ENCODE data around the gene ACSS2. TPM values are rescaled to one million over a fixed set of nuclear protein-coding genes. Genes with fewer than 3 reads are reported as not detected.

The ACSS2 gene
- total and polyA plus RNA-seq, 10 of the 15 experiments (the other 5 are each of a cell fraction or from before 2014, with no cell fraction given), result 2.8 to 37.2 (median 24.2) TPM

DNA sequence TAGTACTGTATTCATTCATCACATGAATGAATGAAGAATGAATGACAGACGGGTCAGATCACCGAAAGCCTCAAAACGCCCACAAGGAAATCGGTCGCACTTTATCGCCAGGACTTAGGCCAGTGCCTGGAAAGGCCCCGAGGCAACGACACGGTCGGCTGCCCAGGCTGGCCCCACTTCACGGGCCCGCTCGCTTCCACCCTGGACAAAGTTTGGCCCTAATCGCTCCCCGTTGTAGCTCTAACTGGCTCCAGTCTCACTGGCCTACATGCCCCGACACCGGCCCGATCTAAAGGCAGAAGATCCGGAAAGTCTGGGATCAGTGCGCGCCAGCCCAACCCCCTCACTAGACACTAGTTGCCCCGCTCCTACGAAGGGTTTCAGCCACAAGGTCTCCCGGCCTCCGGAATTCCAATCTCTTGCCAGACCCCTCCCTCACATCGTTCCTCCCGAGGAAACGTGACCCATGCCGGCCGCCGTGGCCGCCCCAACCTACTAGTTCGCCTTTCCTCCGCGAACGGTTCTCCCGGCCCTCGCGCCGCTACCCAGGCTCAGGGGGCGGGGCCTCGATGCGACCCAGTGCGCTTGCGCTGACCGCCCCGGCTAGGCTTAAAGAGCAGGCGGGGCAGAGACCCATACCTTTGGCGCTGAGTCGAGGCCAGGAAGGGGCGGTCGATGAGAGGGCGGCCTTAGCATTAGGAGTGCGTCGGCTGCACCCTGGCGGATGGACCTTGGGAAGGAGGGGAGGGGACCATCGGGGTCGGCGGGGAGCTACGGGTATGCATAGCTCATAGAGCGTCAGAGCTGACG, 79.0 kb downstream of the ACSS2 start, which contains the start of the genes GSS and MYH7B (continued):
- TF ChIP-seq, protein P1, sequence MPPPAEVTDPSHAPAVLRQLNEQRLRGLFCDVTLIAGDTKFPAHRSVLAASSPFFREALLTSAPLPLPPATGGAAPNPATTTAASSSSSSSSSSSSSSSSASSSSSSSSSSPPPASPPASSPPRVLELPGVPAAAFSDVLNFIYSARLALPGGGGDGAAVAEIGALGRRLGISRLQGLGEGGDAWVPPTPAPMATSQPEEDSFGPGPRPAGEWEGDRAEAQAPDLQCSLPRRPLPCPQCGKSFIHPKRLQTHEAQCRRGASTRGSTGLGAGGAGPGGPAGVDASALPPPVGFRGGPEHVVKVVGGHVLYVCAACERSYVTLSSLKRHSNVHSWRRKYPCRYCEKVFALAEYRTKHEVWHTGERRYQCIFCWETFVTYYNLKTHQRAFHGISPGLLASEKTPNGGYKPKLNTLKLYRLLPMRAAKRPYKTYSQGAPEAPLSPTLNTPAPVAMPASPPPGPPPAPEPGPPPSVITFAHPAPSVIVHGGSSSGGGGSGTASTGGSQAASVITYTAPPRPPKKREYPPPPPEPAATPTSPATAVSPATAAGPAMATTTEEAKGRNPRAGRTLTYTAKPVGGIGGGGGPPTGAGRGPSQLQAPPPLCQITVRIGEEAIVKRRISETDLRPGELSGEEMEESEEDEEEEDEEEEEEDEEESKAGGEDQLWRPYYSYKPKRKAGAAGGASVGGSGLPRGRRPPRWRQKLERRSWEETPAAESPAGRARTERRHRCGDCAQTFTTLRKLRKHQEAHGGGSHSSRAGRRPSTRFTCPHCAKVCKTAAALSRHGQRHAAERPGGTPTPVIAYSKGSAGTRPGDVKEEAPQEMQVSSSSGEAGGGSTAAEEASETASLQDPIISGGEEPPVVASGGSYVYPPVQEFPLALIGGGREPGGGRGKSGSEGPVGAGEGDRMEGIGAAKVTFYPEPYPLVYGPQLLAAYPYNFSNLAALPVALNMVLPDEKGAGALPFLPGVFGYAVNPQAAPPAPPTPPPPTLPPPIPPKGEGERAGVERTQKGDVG (CRISPR knock-in tag; IDR thresholded peaks at IDR 0.05), result no peak
- TF ChIP-seq HDGF (IDR thresholded peaks at IDR 0.05), result no peak; the same call in none of the 2 replicates
- TF ChIP-seq SUPT20H (IDR thresholded peaks at IDR 0.05; ENCODE audit: borderline replicate concordance, control insufficient read depth, low read depth, low read length), result no peak
- peak; percentile 71 for TF ChIP-seq LARP7 (IDR thresholded peaks at IDR 0.05)
- no peak for TF ChIP-seq HDAC2 (IDR thresholded peaks at IDR 0.05)
- TF ChIP-seq CREB1 (IDR thresholded peaks at IDR 0.05; ENCODE audit: low read depth), result peak; percentile 60
- TF ChIP-seq YY1 (IDR thresholded peaks at IDR 0.05; ENCODE audit: low read depth, low read length), result 0 out of 2 replicates have a peak, but pooled peaks have one; percentile 33
- peak; percentile 73; the same call in 1 of the 2 replicates for TF ChIP-seq PML (IDR thresholded peaks at IDR 0.05; ENCODE audit: low read length)
- TF ChIP-seq, protein P2, sequence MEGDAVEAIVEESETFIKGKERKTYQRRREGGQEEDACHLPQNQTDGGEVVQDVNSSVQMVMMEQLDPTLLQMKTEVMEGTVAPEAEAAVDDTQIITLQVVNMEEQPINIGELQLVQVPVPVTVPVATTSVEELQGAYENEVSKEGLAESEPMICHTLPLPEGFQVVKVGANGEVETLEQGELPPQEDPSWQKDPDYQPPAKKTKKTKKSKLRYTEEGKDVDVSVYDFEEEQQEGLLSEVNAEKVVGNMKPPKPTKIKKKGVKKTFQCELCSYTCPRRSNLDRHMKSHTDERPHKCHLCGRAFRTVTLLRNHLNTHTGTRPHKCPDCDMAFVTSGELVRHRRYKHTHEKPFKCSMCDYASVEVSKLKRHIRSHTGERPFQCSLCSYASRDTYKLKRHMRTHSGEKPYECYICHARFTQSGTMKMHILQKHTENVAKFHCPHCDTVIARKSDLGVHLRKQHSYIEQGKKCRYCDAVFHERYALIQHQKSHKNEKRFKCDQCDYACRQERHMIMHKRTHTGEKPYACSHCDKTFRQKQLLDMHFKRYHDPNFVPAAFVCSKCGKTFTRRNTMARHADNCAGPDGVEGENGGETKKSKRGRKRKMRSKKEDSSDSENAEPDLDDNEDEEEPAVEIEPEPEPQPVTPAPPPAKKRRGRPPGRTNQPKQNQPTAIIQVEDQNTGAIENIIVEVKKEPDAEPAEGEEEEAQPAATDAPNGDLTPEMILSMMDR (IDR thresholded peaks at IDR 0.05 in 2 of 3, conservative IDR thresholded peaks at IDR 0.05 in 1 of 3; ENCODE audit: control insufficient read depth in 2 of 3, extremely low read depth in 1 of 3, insufficient read depth in 1 of 3, low read depth in 3 of 3, low read length in 3 of 3), result peak; percentile 18 to 44 (median 42); a peak in 5 of 6 replicates
- peak; percentile 39 for TF ChIP-seq MAX (IDR thresholded peaks at IDR 0.05; ENCODE audit: low read depth, low read length)
- no peak for TF ChIP-seq JUND (IDR thresholded peaks at IDR 0.05; ENCODE audit: low read depth, low read length)
- peak; percentile 87 for TF ChIP-seq POLR2AphosphoS5 (IDR thresholded peaks at IDR 0.05; ENCODE audit: low read length)
- TF ChIP-seq EED (IDR thresholded peaks at IDR 0.05; ENCODE audit: low read depth), result peak; percentile 52; the same call in 1 of the 2 replicates
- TF ChIP-seq, protein P3, sequence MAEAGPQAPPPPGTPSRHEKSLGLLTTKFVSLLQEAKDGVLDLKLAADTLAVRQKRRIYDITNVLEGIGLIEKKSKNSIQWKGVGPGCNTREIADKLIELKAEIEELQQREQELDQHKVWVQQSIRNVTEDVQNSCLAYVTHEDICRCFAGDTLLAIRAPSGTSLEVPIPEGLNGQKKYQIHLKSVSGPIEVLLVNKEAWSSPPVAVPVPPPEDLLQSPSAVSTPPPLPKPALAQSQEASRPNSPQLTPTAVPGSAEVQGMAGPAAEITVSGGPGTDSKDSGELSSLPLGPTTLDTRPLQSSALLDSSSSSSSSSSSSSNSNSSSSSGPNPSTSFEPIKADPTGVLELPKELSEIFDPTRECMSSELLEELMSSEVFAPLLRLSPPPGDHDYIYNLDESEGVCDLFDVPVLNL (IDR thresholded peaks at IDR 0.05; ENCODE audit: low read depth, low read length), result peak; percentile 38; the same call in 1 of the 2 replicates
- TF ChIP-seq RELA (IDR thresholded peaks at IDR 0.05; ENCODE audit: borderline replicate concordance, partially characterized antibody), result peak; percentile 43
- peak; percentile 97 for TF ChIP-seq TAF1 (IDR thresholded peaks at IDR 0.05; ENCODE audit: borderline replicate concordance, low read depth, low read length)
- TF ChIP-seq MLLT1 (IDR thresholded peaks at IDR 0.05), result peak; percentile 70
- peak; percentile 57; the same call in 1 of the 2 replicates for TF ChIP-seq RUNX3 (IDR thresholded peaks at IDR 0.05; ENCODE audit: low read length)
- peak; percentile 7; the same call in 1 of the 2 replicates for TF ChIP-seq CREM (IDR thresholded peaks at IDR 0.05; ENCODE audit: low read depth)

Data from GM12878 (cell line).